IMR-90 (cell line): ENCODE results near the gene UBE2V1. TPM values are rescaled to one million over a fixed set of nuclear protein-coding genes. Genes with fewer than 3 reads are reported as not detected.

Source experiments
- ATAC-seq: fragments of 200-7000 bp; cut with Tn5 transposase; 2 replicates; pipeline ENCODE4 v1.9.1; 2020; ENCODE audit warnings: low read depth, mild to moderate bottlenecking, moderate library complexity
- BruUV-seq: library from RNA; stranded (reverse); fragments of 400-500 nt; replicated peaks from 2 replicates; lab custom pipeline; 2021; lab: Mats Ljungman, UMichigan
- CTCF ChIA-PET: fragments of 300-600 bp; formaldehyde crosslinking; extraction: SDS; loops from one replicate; lab custom pipeline; 2021; ENCODE audit warnings: antibody characterized with exemption; lab: Yijun Ruan, JAX
- POLR2A ChIA-PET: fragments of 300-600 bp; sonication (Branson Sonifier 250); formaldehyde crosslinking; loops from one replicate; lab custom pipeline; 2022; ENCODE audit warnings: antibody characterized with exemption; ENCODE audit not compliant: unreplicated experiment; lab: Charles Lee
- DNase-seq: peaks from one replicate; pipeline ENCODE4 v3.0.0; 2013
- H2AFZ ChIP-seq: replicated peaks from 2 replicates; pipeline ENCODE3; 2013; ENCODE audit warnings: low read length, mild to moderate bottlenecking; ENCODE audit not compliant: poor library complexity
- H2AK5ac ChIP-seq: 2 replicates; pipeline ENCODE4 v1.6.1; 2013; ENCODE audit warnings: low read depth, low read length, inconsistent platforms
- H2AK9ac ChIP-seq: replicated peaks from 2 replicates; pipeline ENCODE3; 2013; ENCODE audit warnings: mild to moderate bottlenecking, low read depth, low read length, moderate library complexity; ENCODE audit not compliant: poor library complexity
- H2BK120ac ChIP-seq: 2 replicates; pipeline ENCODE4 v1.6.1; 2013; ENCODE audit warnings: low read depth, low read length, inconsistent platforms
- H2BK15ac ChIP-seq: 3 replicates; pipeline ENCODE4 v1.6.1; 2013; ENCODE audit warnings: low read depth, low read length, inconsistent platforms
- H2BK20ac ChIP-seq: 2 replicates; pipeline ENCODE4 v1.6.1; 2013; ENCODE audit warnings: low read depth, mild to moderate bottlenecking, inconsistent platforms, low read length, moderate library complexity
- H2BK5ac ChIP-seq: 2 replicates; pipeline ENCODE4 v1.6.1; 2013; ENCODE audit warnings: mild to moderate bottlenecking, low read depth, low read length, inconsistent platforms; ENCODE audit not compliant: poor library complexity, severe bottlenecking
- H3K14ac ChIP-seq: replicated peaks from 2 replicates; pipeline ENCODE4 v1.6.1; 2013; ENCODE audit warnings: low read depth, low read length, inconsistent platforms
- H3K18ac ChIP-seq: 2 replicates; pipeline ENCODE4 v1.6.1; 2013; ENCODE audit warnings: low read depth, low read length, control low read depth
- H3K23ac ChIP-seq: 2 replicates; pipeline ENCODE4 v1.6.1; 2013; ENCODE audit warnings: low read depth, low read length, inconsistent platforms
- H3K27ac ChIP-seq: 2 replicates; pipeline ENCODE4 v1.5.1; 2013; ENCODE audit warnings: mild to moderate bottlenecking, control low read depth, low read length; ENCODE audit not compliant: insufficient read depth
- H3K27me3 ChIP-seq: 2 replicates; pipeline ENCODE4 v1.6.1; 2013; ENCODE audit warnings: low read length; ENCODE audit not compliant: control insufficient read depth, insufficient read depth
- H3K36me3 ChIP-seq: 2 replicates; pipeline ENCODE4 v1.6.1; 2013; ENCODE audit warnings: low read length, mixed read lengths; ENCODE audit not compliant: control insufficient read depth, insufficient read depth
- H3K4ac ChIP-seq: 2 replicates; pipeline ENCODE4 v1.6.1; 2013; ENCODE audit warnings: low read depth, low read length, inconsistent platforms
- H3K4me1 ChIP-seq: 2 replicates; pipeline ENCODE4 v1.6.1; 2013; ENCODE audit warnings: low read length, mixed read lengths; ENCODE audit not compliant: control insufficient read depth, insufficient read depth
- H3K4me2 ChIP-seq: 2 replicates; pipeline ENCODE4 v1.6.1; 2013; ENCODE audit warnings: low read depth, mild to moderate bottlenecking, control low read depth, low read length, moderate library complexity
- H3K4me3 ChIP-seq: 2 replicates; pipeline ENCODE4 v1.5.1; 2013; ENCODE audit warnings: low read depth, mild to moderate bottlenecking, control low read depth, low read length, moderate library complexity; ENCODE audit not compliant: insufficient read depth
- H3K56ac ChIP-seq: 2 replicates; pipeline ENCODE4 v1.6.1; 2013; ENCODE audit warnings: low read length, inconsistent platforms; ENCODE audit not compliant: insufficient read depth; ENCODE audit errors: extremely low read depth
- H3K79me1 ChIP-seq, 2 experiments: 2 replicates each; pipeline ENCODE4 v1.6.1; 2013; ENCODE audit warnings: low read length in 2 of 2, inconsistent platforms in 1 of 2, low read depth in 1 of 2
- H3K9ac ChIP-seq: 2 replicates; pipeline ENCODE4 v1.6.1; 2013; ENCODE audit warnings: low read depth, low read length, control low read depth
- H3K9me1 ChIP-seq: 2 replicates; pipeline ENCODE4 v1.6.1; 2013; ENCODE audit warnings: low read length, inconsistent platforms; ENCODE audit not compliant: insufficient read depth
- H3K9me3 ChIP-seq: 2 replicates; pipeline ENCODE4 v1.6.1; 2013; ENCODE audit warnings: low read length; ENCODE audit not compliant: control insufficient read depth, insufficient read depth
- H4K20me1 ChIP-seq: 2 replicates; pipeline ENCODE4 v1.6.1; 2013; ENCODE audit warnings: low read length, inconsistent platforms; ENCODE audit not compliant: insufficient read depth
- H4K5ac ChIP-seq: 2 replicates; pipeline ENCODE4 v1.6.1; 2013; ENCODE audit warnings: mild to moderate bottlenecking, low read depth, low read length, control low read depth
- H4K8ac ChIP-seq, 2 experiments: 2 replicates each; pipeline ENCODE4 v1.6.1; 2013; ENCODE audit warnings: low read depth in 2 of 2, low read length in 2 of 2, control low read depth in 1 of 2, inconsistent platforms in 1 of 2
- H4K91ac ChIP-seq: 2 replicates; pipeline ENCODE4 v1.6.1; 2013; ENCODE audit warnings: low read depth, low read length, inconsistent platforms; ENCODE audit not compliant: insufficient read depth
- BHLHE40 ChIP-seq: fragments of 150-350 bp; IDR thresholded peaks from 2 replicates; pipeline ENCODE4 v1.6.1; 2016; ENCODE audit warnings: mild to moderate bottlenecking, low read depth, low read length
- CEBPB ChIP-seq: IDR thresholded peaks from 2 replicates; pipeline ENCODE4 v1.6.1; 2012; ENCODE audit warnings: low read depth, low read length, improper control_type of control experiment
- CHD1 ChIP-seq: IDR thresholded peaks from 2 replicates; pipeline ENCODE4 v1.6.1; 2012; ENCODE audit warnings: low read depth, low read length, improper control_type of control experiment
- FOS ChIP-seq: fragments of 150-350 bp; IDR thresholded peaks from 2 replicates; pipeline ENCODE4 v1.6.1; 2016; ENCODE audit warnings: low read depth, low read length
- MAZ ChIP-seq: IDR thresholded peaks from 2 replicates; pipeline ENCODE4 v1.6.1; 2012; ENCODE audit warnings: low read depth, mild to moderate bottlenecking, low read length, improper control_type of control experiment, moderate library complexity, borderline replicate concordance
- MXI1 ChIP-seq: IDR thresholded peaks from 2 replicates; pipeline ENCODE4 v1.6.1; 2012; ENCODE audit warnings: low read depth, mild to moderate bottlenecking, low read length, moderate library complexity, borderline replicate concordance
- NFE2L2 ChIP-seq: fragments of 150-350 bp; IDR thresholded peaks from 2 replicates; pipeline ENCODE4 v1.6.1; 2016; ENCODE audit warnings: low read depth, mild to moderate bottlenecking, low read length
- POLR2A ChIP-seq: IDR thresholded peaks from 2 replicates; pipeline ENCODE4 v1.6.1; 2012; ENCODE audit warnings: mild to moderate bottlenecking, low read depth, low read length
- WGBS, 2 experiments: methylation state at CpG; one replicate each; pipeline versions ENCODE4 v1.1.5 to v1.1.7; 2013; ENCODE audit warnings: missing lambda C conversion rate in 2 of 2; ENCODE audit not compliant: insufficient read length in 1 of 2; ENCODE audit errors: extremely low coverage in 2 of 2; 5-methylcytosine and 5-hydroxymethylcytosine counted together
- dilution Hi-C: fragments of 300-500 bp; cut with HindIII; formaldehyde crosslinking; loops from one replicate; pipeline ENCODE4 v1.14.3; 2018; ENCODE audit warnings: low sequenced_read_pairs; ENCODE audit not compliant: unreplicated experiment
- in situ Hi-C: fragments of 300-500 bp; cut with MboI; formaldehyde crosslinking; loops from 3 replicates; pipeline ENCODE4 v1.14.3; 2019; ENCODE audit warnings: low sequenced_read_pairs, inconsistent platforms, mixed read lengths
- intact Hi-C: fragments of 100-400 bp; cut with micrococcal nuclease; formaldehyde crosslinking; loops from 2 replicates; pipeline ENCODE4 v1.10.0; 2022
- polyA plus RNA-seq, 3 experiments: library from polyadenylated mRNA; depleted of rRNA; stranded (reverse); fragments of >200 nt; gene quantifications; 2 replicates each; pipeline ENCODE4 v1.2.3, GENCODE V29; 2012; ENCODE audit warnings: low replicate concordance in 1 of 3
- total RNA-seq: library from RNA; depleted of rRNA; stranded (reverse); fragments of >200 nt; gene quantifications from 2 replicates; pipeline ENCODE4 v1.2.3, GENCODE V29; 2012
- TF ChIP-seq, protein P1 (sequence below): conservative IDR thresholded peaks from 2 replicates; pipeline ENCODE4 v1.5.1; 2012; ENCODE audit warnings: mild to moderate bottlenecking, low read depth, low read length, improper control_type of control experiment

The UBE2V1 gene
- total and polyA plus RNA-seq, 2 of the 4 experiments (the other 2 are of a cell fraction) = 20.1 to 138 TPM

DNA sequence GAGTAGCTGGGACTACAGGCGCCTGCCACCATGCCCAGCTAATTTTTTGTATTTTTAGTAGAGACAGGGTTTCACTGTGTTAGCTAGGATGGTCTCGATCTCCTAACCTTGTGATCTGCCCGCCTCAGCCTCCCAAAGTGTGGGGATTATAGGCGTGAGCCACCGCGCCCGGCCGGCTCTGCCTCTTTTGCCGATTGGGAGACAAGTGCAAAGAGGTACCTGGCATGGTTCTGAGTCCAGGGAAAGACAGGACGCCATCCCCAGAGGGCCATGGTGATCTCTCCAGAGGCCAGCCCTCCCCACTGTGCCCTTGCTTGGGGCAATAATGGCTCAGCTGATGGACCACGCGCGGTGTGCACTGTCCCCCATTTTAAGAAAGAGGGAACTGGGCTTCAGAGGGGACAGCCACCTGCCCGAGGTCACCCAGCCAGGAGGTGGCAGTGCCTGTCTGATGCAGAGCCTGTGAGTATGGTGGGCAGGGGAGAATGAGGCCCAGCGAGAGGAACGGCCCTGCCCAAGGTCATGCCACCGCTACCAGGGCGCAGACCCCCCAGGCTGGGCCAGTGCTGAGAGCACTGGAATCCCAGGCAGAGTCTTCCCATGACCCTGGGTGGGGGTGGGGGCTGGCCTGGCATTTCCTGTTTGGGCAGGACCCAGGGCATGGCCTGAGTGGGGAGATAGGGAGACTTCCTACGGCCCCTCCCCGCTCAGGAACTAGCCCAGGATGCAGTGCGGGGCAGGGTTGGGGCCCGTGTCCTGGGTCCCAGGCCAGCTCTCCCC, 69.2 kb downstream of the UBE2V1 start (continued):
- TF ChIP-seq CHD1 (no peak), CEBPB (no peak)

GRCh38 chr20:50042370-50043313, 70.3 kb downstream of the UBE2V1 start:
- no TSS peak for BruUV-seq
- 0 out of 2 replicates have a peak, but pooled peaks cover 6% of the 10 kb centered on the region for H3K9me1 ChIP-seq
- H3K36me3 ChIP-seq = no peaks in the 10 kb centered on the region
- H4K8ac ChIP-seq = no peak overlapping the region
- H2BK15ac ChIP-seq = no peak overlapping the region
- H2AK9ac ChIP-seq = peak overlapping the region; percentile 40
- ATAC-seq (no peak), DNase-seq (no peak)
- H3K56ac ChIP-seq = no peak overlapping the region
- no peak overlapping the region for H3K27ac ChIP-seq
- no peak overlapping the region for H3K4ac ChIP-seq
- no peaks in the 10 kb centered on the region for H3K27me3 ChIP-seq
- H3K79me1 ChIP-seq = no peaks in the 10 kb centered on the region
- no peaks in the 10 kb centered on the region for H3K9me3 ChIP-seq
- ChIA-PET POLR2A (no interaction called here), CTCF (no interaction called here)
- H3K4me3 ChIP-seq = no peak overlapping the region
- H4K20me1 ChIP-seq = no peaks in the 10 kb centered on the region
- no peak overlapping the region for H3K23ac ChIP-seq
- no peak overlapping the region for H2BK20ac ChIP-seq
- H2AK5ac ChIP-seq = no peak overlapping the region
- H4K91ac ChIP-seq = no peak overlapping the region
- H2AFZ ChIP-seq = peak overlapping the region; percentile 61
- in situ Hi-C loops = no loop called here
- no peak overlapping the region for H4K5ac ChIP-seq
- whole genome bisulfite sequencing, 2 experiments = 98% methylated on average over 7 of the region's 10 CpGs; no CpG with 5 or more reads in 1 of the 2 experiments
- H3K14ac ChIP-seq = no peak overlapping the region
- intact Hi-C loops = no loop called here
- dilution Hi-C loops = no loop called here
- no peak overlapping the region for H3K9ac ChIP-seq
- H3K4me2 ChIP-seq = no peak overlapping the region
- H2BK5ac ChIP-seq = no peak overlapping the region
- TF ChIP-seq, protein P1, sequence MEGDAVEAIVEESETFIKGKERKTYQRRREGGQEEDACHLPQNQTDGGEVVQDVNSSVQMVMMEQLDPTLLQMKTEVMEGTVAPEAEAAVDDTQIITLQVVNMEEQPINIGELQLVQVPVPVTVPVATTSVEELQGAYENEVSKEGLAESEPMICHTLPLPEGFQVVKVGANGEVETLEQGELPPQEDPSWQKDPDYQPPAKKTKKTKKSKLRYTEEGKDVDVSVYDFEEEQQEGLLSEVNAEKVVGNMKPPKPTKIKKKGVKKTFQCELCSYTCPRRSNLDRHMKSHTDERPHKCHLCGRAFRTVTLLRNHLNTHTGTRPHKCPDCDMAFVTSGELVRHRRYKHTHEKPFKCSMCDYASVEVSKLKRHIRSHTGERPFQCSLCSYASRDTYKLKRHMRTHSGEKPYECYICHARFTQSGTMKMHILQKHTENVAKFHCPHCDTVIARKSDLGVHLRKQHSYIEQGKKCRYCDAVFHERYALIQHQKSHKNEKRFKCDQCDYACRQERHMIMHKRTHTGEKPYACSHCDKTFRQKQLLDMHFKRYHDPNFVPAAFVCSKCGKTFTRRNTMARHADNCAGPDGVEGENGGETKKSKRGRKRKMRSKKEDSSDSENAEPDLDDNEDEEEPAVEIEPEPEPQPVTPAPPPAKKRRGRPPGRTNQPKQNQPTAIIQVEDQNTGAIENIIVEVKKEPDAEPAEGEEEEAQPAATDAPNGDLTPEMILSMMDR = no peak
- TF ChIP-seq MXI1 (no peak), FOS (no peak), POLR2A (no peak), MAZ (no peak), NFE2L2 (no peak), BHLHE40 (no peak), CEBPB (no peak)
- H3K4me1 ChIP-seq = peaks cover 11% of the 10 kb centered on the region
- H2BK120ac ChIP-seq = 0 out of 2 replicates have a peak overlapping the region, but pooled peaks have one; percentile 7
- no peak overlapping the region for H3K18ac ChIP-seq
